ENCODE data around the gene TBCC. TPM values are rescaled to one million over a fixed set of nuclear protein-coding genes. Genes with fewer than 3 reads are reported as not detected.

Gene TBCC, protein sequence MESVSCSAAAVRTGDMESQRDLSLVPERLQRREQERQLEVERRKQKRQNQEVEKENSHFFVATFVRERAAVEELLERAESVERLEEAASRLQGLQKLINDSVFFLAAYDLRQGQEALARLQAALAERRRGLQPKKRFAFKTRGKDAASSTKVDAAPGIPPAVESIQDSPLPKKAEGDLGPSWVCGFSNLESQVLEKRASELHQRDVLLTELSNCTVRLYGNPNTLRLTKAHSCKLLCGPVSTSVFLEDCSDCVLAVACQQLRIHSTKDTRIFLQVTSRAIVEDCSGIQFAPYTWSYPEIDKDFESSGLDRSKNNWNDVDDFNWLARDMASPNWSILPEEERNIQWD
- 18.4 TPM in 2 replicates for total RNA-seq

- DNase-seq = peak; percentile 97
- Mint-ChIP-seq H3K27me3 (no peaks in the 10 kb centered on the region), H3K27ac (peak within 1 kb of the TSS; percentile 100), H3K4me3 (peak within 1 kb of the TSS; percentile 92), H3K36me3 (ENCODE audit: low read depth) (peaks cover 14% of the 10 kb centered on the region), H3K9me3 (no peaks in the 10 kb centered on the region), H3K4me1 (peaks cover 22% of the 10 kb centered on the region)
- intact Hi-C loops (cut with micrococcal nuclease) = loop anchor here (1.0 to 10.0 kb wide), 9 partner anchors 20 to 426 kb away; partner anchors contain the start of genes BICRAL, CNPY3, KLC4 and MRPL2
These were observed at the start of gene TBCC for GRCh38 chr6:42745640-42746462. Gene TBCC (minus strand): TSS chr6:42746103. CDS start chr6:42746073, 30 bp downstream.

GRCh38 chr6:42795651-42796050 lies 49.7 kb upstream of the TBCC start:
- intact Hi-C loops (cut with micrococcal nuclease) = no loop called here
- Mint-ChIP-seq H3K4me1 (peaks cover 12% of the 10 kb centered on the region), H3K27ac (no peak overlapping the region), H3K4me3 (no peak overlapping the region), H3K9me3 (no peaks in the 10 kb centered on the region), H3K36me3 (ENCODE audit: low read depth) (peaks cover 6% of the 10 kb centered on the region), H3K27me3 (no peaks in the 10 kb centered on the region)
- DNase-seq = no peak

DNA sequence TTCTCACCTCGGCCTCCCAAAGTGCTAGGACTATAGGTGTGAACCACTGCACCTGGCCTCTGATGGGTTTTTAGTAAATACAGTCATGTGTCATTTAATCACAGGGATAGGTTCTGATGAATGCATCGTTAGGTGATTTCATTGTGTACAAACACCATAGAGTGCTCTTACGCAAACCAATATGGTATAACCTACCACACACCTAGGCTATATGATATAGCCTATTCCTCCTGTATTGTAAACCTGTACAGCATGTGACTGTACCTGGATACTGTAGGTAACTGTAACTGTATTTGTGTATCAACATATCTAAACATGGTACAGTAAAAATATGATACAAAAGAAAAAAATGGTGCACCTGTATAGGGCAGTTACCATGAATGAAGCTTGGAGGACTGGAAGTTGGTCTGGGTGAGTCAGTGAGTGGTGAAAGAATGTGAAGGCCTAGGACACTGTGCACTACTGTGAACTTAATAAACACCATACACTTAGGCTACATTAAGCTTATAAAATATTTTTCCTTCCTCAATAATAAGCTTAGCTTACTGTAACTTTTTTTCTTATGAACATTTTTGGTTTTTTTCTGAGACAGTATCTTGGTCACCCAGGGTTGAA lies 45.9 kb upstream of the TBCC start:
- intact Hi-C loops (cut with micrococcal nuclease) = no loop called here
- no peaks in the 10 kb centered on the region for H3K27me3 Mint-ChIP-seq

GRCh38 chr6:42790549-42791181 lies 44.8 kb upstream of the TBCC start:
- Mint-ChIP-seq H3K27me3 (no peaks in the 10 kb centered on the region), H3K27ac (peak overlapping the region; percentile 52), H3K4me1 (peaks cover 23% of the 10 kb centered on the region), H3K4me3 (no peak overlapping the region), H3K36me3 (ENCODE audit: low read depth) (peaks cover 18% of the 10 kb centered on the region), H3K9me3 (no peaks in the 10 kb centered on the region)
- no peak for DNase-seq
- intact Hi-C loops (cut with micrococcal nuclease) = no loop called here

More for the DNA sequence above, 45.9 kb upstream of the TBCC start:
- H3K9me3 Mint-ChIP-seq = no peaks in the 10 kb centered on the region
- peaks cover 29% of the 10 kb centered on the region for H3K4me1 Mint-ChIP-seq
- H3K4me3 Mint-ChIP-seq = no peak overlapping the region
- no peak for DNase-seq
- H3K36me3 Mint-ChIP-seq (ENCODE audit: low read depth) = peaks cover 18% of the 10 kb centered on the region
- no peak overlapping the region for H3K27ac Mint-ChIP-seq

GRCh38 chr6:42788671-42789070 lies 42.8 kb upstream of the TBCC start:
- Mint-ChIP-seq H3K9me3 (no peaks in the 10 kb centered on the region), H3K4me1 (peaks cover 35% of the 10 kb centered on the region), H3K27ac (no peak overlapping the region), H3K4me3 (no peak overlapping the region), H3K36me3 (ENCODE audit: low read depth) (peaks cover 28% of the 10 kb centered on the region), H3K27me3 (no peaks in the 10 kb centered on the region)
- intact Hi-C loops (cut with micrococcal nuclease) = no loop called here
- no peak for DNase-seq

GRCh38 chr6:42787063-42787472 lies 41.2 kb upstream of the TBCC start:
- intact Hi-C loops (cut with micrococcal nuclease) = no loop called here
- DNase-seq = no peak
- H3K4me3 Mint-ChIP-seq = no peak overlapping the region
- no peaks in the 10 kb centered on the region for H3K27me3 Mint-ChIP-seq
- no peak overlapping the region for H3K27ac Mint-ChIP-seq
- H3K4me1 Mint-ChIP-seq = peaks cover 35% of the 10 kb centered on the region
- no peaks in the 10 kb centered on the region for H3K9me3 Mint-ChIP-seq
- peaks cover 31% of the 10 kb centered on the region for H3K36me3 Mint-ChIP-seq (ENCODE audit: low read depth)

DNA sequence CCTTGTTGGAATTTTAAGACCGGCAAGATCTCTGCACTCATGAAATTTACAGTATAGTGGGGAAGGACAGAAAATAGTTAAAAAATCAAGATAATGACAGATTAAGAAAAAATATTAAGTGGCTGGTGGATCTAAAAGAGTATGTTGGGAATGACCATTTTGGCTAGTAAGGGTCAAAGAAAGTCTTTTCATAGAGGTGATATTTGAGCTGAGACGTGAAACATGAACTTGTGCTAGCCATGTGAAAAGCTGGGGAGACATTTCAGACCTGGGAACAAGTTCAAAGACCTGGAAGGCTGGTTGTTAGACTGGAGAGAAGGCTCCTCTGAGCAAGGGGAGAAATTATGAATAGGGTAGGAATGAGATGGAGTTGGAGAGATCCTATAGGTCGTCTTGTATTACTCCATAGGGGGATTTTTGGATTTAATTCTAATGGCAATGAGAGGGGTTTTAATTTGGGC lies 40.7 kb upstream of the TBCC start:
- no peaks in the 10 kb centered on the region for H3K9me3 Mint-ChIP-seq
- H3K4me1 Mint-ChIP-seq = peaks cover 35% of the 10 kb centered on the region
- intact Hi-C loops (cut with micrococcal nuclease) = no loop called here
- no peaks in the 10 kb centered on the region for H3K27me3 Mint-ChIP-seq
- DNase-seq = no peak
- no peak overlapping the region for H3K4me3 Mint-ChIP-seq
- peaks cover 31% of the 10 kb centered on the region for H3K36me3 Mint-ChIP-seq (ENCODE audit: low read depth)
- no peak overlapping the region for H3K27ac Mint-ChIP-seq

DNA sequence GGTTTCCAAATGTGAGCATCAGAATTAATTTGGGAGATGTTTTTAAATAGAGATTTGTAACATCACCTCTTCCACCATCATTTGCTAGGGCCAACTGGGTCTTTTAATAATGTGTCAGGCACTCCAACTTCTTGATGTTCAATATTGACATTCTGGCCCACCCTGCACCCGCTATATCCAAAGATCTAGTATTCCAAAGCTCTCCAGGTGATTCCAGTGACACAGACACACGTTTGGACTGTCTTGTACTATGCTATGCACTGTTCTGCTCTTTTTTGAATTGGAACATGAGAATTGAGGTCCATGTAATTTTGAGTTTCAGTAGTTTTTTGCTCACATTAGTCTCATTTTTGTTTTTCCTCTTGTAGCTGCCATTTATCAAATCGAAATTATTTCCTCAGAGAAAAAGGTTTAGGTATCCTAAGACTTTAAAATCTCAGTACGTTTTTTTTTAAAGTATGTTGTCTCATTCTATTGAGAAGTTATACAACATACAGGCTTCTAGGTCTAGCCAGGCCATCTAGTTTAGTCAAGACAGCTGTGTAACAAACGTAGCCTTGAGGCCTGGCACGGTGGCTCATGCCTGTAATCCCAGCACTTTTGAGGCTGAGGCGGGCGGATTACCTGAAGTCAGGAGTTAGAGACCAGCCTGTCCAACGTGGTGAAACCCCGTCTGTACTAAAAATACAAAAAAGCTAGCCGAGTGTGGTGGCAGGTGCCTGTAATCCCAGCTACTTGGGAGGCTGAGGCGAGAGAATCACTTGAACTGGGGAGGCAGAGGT lies 39.0 kb upstream of the TBCC start:
- H3K27me3 Mint-ChIP-seq = no peaks in the 10 kb centered on the region
- H3K36me3 Mint-ChIP-seq (ENCODE audit: low read depth) = peaks cover 23% of the 10 kb centered on the region
- H3K4me3 Mint-ChIP-seq = no peak overlapping the region
- H3K4me1 Mint-ChIP-seq = peaks cover 36% of the 10 kb centered on the region
- peak overlapping the region; percentile 98 for H3K27ac Mint-ChIP-seq
- intact Hi-C loops (cut with micrococcal nuclease) = no loop called here
- H3K9me3 Mint-ChIP-seq = no peaks in the 10 kb centered on the region
- DNase-seq = no peak

DNA sequence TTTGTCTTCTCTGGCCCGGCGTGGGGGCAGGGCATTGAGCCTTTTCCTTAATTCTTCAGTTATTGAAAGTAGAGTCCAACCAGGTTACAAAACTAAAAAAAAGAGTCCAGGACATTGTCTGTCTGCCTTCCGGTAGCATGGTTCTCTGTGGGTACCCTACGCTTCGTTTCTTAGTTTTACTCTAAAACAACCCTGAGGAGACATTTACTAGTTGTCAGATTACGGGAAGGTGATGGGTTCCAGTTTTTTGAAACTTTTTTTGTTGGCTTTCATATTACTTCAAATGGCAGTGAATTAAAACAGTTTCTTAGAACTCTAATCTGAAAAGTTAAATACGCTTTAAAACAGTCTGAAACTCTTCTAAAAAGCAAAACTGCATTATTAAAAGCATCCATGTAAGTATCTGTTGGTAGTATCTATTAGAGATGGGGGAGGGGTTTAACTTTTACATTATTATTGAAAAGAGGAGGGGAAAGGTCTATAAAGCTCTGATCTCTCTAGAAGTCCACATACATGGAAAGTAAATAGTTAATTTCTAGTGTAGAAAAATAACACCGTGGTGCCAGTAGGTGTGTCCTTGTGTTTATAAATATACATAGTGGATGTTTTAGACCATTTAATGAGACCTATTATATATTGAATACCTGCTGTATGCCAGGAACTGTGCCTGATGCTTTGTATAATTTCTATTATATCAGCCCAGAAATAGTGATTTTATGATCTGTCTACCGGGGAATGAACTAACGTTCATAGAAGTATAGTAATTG lies 38.2 kb upstream of the TBCC start:
- intact Hi-C loops (cut with micrococcal nuclease) = loop anchor here (1.0 to 2.0 kb wide), 2 partner anchors 95 to 107 kb away; partner anchors contain the start of gene RPL7L1
- peak overlapping the region; percentile 98 for H3K27ac Mint-ChIP-seq

DNA sequence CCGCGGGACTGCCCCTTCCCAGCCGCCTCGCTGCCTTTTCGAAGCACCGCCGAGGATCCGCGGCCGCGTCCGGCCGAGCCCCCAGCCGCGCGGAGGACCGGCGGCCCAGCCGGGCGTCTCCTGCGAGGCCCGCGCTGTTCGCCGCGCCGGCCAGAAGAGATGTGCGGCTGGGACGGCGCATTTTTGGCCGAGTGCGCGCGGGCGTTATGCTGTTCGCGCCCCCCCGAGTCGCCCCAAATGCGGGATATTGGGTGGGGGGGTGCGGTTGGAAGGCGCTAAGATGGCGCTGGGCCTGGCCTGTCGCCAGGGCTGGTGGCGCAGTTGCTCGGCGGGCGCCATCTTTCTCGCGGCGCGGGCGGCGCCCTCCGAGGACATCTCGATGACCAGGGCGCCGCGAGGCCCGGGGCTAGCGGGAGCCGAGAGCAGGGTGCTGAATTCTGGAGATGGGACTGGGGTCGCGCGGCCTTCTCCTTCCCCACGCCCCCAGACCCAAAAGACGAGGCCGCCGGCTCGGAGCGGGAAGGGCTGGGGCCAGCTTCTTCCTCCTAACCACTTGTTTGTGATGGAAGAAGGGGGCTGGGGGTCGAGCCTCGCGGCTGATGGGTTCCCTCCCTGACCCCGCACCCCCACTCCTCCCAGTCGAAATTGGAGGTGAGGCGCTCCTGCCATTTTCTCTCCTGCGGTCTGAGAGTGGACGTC lies 37.4 kb upstream of the TBCC start:
- no peak overlapping the region for H3K4me3 Mint-ChIP-seq
- peak overlapping the region; percentile 98 for H3K27ac Mint-ChIP-seq
- no peaks in the 10 kb centered on the region for H3K9me3 Mint-ChIP-seq
- peaks cover 27% of the 10 kb centered on the region for H3K4me1 Mint-ChIP-seq
- no peaks in the 10 kb centered on the region for H3K27me3 Mint-ChIP-seq
- H3K36me3 Mint-ChIP-seq (ENCODE audit: low read depth) = peaks cover 17% of the 10 kb centered on the region
- peak; percentile 92 for DNase-seq
- intact Hi-C loops (cut with micrococcal nuclease) = loop anchor here (1.0 to 2.0 kb wide), 2 partner anchors 96 to 107 kb away; partner anchors contain the start of gene RPL7L1

More for the DNA sequence above, 38.2 kb upstream of the TBCC start:
- Mint-ChIP-seq H3K4me1 (peaks cover 31% of the 10 kb centered on the region), H3K27me3 (no peaks in the 10 kb centered on the region), H3K4me3 (no peak overlapping the region), H3K9me3 (no peaks in the 10 kb centered on the region), H3K36me3 (ENCODE audit: low read depth) (peaks cover 21% of the 10 kb centered on the region)
- DNase-seq = no peak

- Mint-ChIP-seq H3K27ac (peak overlapping the region; percentile 96), H3K27me3 (no peaks in the 10 kb centered on the region), H3K36me3 (ENCODE audit: low read depth) (peaks cover 16% of the 10 kb centered on the region), H3K4me1 (peaks cover 29% of the 10 kb centered on the region), H3K9me3 (no peaks in the 10 kb centered on the region), H3K4me3 (peak overlapping the region; percentile 87)
- DNase-seq = peak; percentile 88
- intact Hi-C loops (cut with micrococcal nuclease) = loop anchor here (1.0 to 2.0 kb wide), 4 partner anchors 11 to 108 kb away; partner anchors contain the start of genes RPL7L1 and TBCC
These were observed 36.8 kb upstream of the TBCC start for GRCh38 chr6:42782689-42783176.
